BE2C (cell line): Measurements from ENCODE around the gene HAND1.

ENCODE experiments used
- DNase-seq: peaks from one replicate; pipeline ENCODE4 v3.0.0-alpha.2; 2020
- H3K27me3 ChIP-seq: fragments of 250-450 bp; sonication (Bioruptor Pico); 2 replicates; pipeline ENCODE4 v1.5.1; 2020; ENCODE audit warnings: mild to moderate bottlenecking
- H3K36me3 ChIP-seq: fragments of 250-450 bp; sonication (Bioruptor Pico); 2 replicates; pipeline ENCODE4 v1.5.1; 2020; ENCODE audit warnings: mild to moderate bottlenecking
- H3K4me1 ChIP-seq: fragments of 250-450 bp; sonication (Bioruptor Pico); 2 replicates; pipeline ENCODE4 v1.5.1; 2020
- H3K4me3 ChIP-seq: 2 replicates; pipeline ENCODE4 v1.5.1; 2011; ENCODE audit warnings: low read depth, low read length
- H3K9me3 ChIP-seq: fragments of 250-450 bp; sonication (Bioruptor Pico); 2 replicates; pipeline ENCODE4 v1.5.1; 2020
- CTCF ChIP-seq: IDR thresholded peaks from 2 replicates; pipeline ENCODE4 v1.5.1; 2012; ENCODE audit warnings: mild to moderate bottlenecking, low read depth, low read length

The HAND1 gene

DNA sequence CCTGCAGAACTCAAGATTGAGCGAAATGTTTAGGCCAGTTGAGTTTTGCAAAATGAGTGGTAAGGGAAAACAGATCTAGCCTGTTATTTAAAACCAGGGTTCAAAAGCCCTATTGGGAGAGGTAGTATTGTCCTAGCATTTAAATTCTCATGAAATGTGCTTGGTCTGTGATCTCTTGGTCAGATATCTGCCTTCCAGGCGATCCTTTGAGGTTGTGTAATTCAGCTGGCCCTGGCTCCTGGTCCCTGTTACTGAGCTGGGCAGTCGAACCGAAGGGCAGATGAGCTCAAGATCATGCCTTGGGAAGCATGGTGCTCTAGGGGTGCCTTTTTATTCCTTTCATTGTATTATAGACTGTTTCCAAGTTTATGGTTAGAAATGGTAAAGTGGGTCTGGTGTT lies 17.9 kb downstream of the HAND1 start:
- no peaks in the 10 kb centered on the region for H3K9me3 ChIP-seq
- H3K27me3 ChIP-seq = no peaks in the 10 kb centered on the region
- no peak for DNase-seq
- no peak for TF ChIP-seq CTCF
- no peak overlapping the region for H3K4me3 ChIP-seq
- peaks cover 18% of the 10 kb centered on the region for H3K4me1 ChIP-seq
- H3K36me3 ChIP-seq = peaks cover 21% of the 10 kb centered on the region

DNA sequence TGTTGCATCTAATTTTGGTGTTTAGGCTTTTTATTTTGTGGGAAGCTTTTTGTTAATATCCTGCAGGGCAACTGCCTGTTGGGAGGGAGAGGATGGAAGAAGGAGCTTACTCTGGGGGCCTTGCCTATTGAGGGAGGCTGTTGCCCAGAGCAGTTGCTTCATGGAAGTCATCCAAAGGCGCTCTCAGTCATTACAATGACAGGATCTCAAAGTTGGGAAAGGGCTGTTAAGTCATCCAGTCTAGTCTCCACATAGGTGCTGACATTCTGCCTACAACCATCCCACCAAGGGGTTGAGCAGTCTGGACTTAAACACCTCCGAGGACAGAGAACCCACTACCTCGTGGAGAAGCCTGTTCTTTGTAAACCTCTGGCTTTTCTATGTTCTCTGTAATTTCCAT lies 19.0 kb downstream of the HAND1 start:
- H3K4me1 ChIP-seq = peaks cover 9% of the 10 kb centered on the region
- H3K36me3 ChIP-seq = peaks cover 29% of the 10 kb centered on the region
- DNase-seq = no peak
- H3K9me3 ChIP-seq = no peaks in the 10 kb centered on the region
- no peaks in the 10 kb centered on the region for H3K27me3 ChIP-seq
- no peak for TF ChIP-seq CTCF
- no peak overlapping the region for H3K4me3 ChIP-seq

GRCh38 chr5:154456540-154456939 lies 21.5 kb downstream of the HAND1 start:
- TF ChIP-seq CTCF = no peak
- H3K4me1 ChIP-seq = peaks cover 3% of the 10 kb centered on the region
- H3K27me3 ChIP-seq = no peaks in the 10 kb centered on the region
- H3K36me3 ChIP-seq = peaks cover 37% of the 10 kb centered on the region
- H3K4me3 ChIP-seq = no peak overlapping the region
- no peak for DNase-seq
- no peaks in the 10 kb centered on the region for H3K9me3 ChIP-seq

GRCh38 chr5:154455585-154455984 lies 22.4 kb downstream of the HAND1 start:
- H3K9me3 ChIP-seq = no peaks in the 10 kb centered on the region
- H3K27me3 ChIP-seq = no peaks in the 10 kb centered on the region
- no peak for DNase-seq
- no peaks in the 10 kb centered on the region; the same call in 1 of the 2 replicates for H3K4me1 ChIP-seq
- H3K36me3 ChIP-seq = peaks cover 39% of the 10 kb centered on the region
- TF ChIP-seq CTCF = no peak
- H3K4me3 ChIP-seq = no peak overlapping the region

GRCh38 chr5:154451957-154452356 lies 26.1 kb downstream of the HAND1 start:
- Histone ChIP-seq H3K4me1 (peaks cover 3% of the 10 kb centered on the region), H3K27me3 (no peaks in the 10 kb centered on the region), H3K9me3 (no peaks in the 10 kb centered on the region), H3K4me3 (no peak overlapping the region), H3K36me3 (peaks cover 26% of the 10 kb centered on the region)
- no peak for TF ChIP-seq CTCF
- DNase-seq = no peak

GRCh38 chr5:154449786-154450185 lies 28.2 kb downstream of the HAND1 start:
- TF ChIP-seq CTCF = no peak
- no peaks in the 10 kb centered on the region for H3K9me3 ChIP-seq
- peaks cover 17% of the 10 kb centered on the region for H3K36me3 ChIP-seq
- peaks cover 3% of the 10 kb centered on the region for H3K4me1 ChIP-seq
- no peak for DNase-seq
- no peak overlapping the region for H3K4me3 ChIP-seq
- no peaks in the 10 kb centered on the region for H3K27me3 ChIP-seq
